ENCODE data around the gene TARS3.

DNA sequence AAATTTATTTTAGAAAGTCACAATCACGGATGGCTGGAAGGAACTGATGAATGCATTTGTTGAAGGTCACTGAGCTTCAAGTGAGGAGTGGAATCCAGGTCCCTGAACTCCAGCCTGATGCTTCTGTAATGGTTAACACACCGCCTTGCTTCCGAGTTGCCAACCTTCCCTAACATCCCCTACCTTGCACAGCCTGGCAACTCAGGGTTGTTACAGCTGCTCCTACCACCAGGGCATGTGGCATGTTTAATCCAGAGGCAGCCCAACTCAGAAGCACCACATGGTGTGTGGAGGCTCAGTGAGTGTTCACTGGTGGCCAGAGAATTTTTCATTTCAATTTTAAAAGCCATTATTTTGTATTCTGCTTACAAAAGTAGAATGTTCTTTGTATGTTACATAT lies 77.0 kb downstream of the TARS3 start:
- TF ChIP-seq POLR2A (IDR thresholded peaks at IDR 0.05): no peak
- TF ChIP-seq, protein P1, sequence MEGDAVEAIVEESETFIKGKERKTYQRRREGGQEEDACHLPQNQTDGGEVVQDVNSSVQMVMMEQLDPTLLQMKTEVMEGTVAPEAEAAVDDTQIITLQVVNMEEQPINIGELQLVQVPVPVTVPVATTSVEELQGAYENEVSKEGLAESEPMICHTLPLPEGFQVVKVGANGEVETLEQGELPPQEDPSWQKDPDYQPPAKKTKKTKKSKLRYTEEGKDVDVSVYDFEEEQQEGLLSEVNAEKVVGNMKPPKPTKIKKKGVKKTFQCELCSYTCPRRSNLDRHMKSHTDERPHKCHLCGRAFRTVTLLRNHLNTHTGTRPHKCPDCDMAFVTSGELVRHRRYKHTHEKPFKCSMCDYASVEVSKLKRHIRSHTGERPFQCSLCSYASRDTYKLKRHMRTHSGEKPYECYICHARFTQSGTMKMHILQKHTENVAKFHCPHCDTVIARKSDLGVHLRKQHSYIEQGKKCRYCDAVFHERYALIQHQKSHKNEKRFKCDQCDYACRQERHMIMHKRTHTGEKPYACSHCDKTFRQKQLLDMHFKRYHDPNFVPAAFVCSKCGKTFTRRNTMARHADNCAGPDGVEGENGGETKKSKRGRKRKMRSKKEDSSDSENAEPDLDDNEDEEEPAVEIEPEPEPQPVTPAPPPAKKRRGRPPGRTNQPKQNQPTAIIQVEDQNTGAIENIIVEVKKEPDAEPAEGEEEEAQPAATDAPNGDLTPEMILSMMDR (IDR thresholded peaks at IDR 0.05): no peak

Measured in thyroid gland (tissue), 4 donors.